ENCODE measurements around the gene SCD.

Gene SCD

GRCh38 chr10:100413173-100413572 lies 66.1 kb downstream of the SCD start:
- H3K4me1 ChIP-seq (ENCODE audit: insufficient read depth, poor library complexity, severe bottlenecking) = no peaks in the 10 kb centered on the region
- no peak overlapping the region for H3K27ac ChIP-seq (ENCODE audit: poor library complexity, severe bottlenecking)
- TF ChIP-seq CTCF (IDR thresholded peaks at IDR 0.05; ENCODE audit: poor library complexity, severe bottlenecking) = no peak
- DNase-seq (ENCODE audit: low spot score) (no peak), ATAC-seq (ENCODE audit: low read depth) (no peak)
- H3K4me3 ChIP-seq (ENCODE audit: severe bottlenecking) = no peak overlapping the region
- H3K9me3 ChIP-seq (ENCODE audit: severe bottlenecking) = no peaks in the 10 kb centered on the region
- H3K36me3 ChIP-seq (ENCODE audit: low read depth) = no peaks in the 10 kb centered on the region
- no peaks in the 10 kb centered on the region for H3K27me3 ChIP-seq (ENCODE audit: insufficient read depth, poor library complexity, severe bottlenecking)
